Neutrophil (primary cell): ENCODE results near the gene MBNL2.

Experiments used
- H3K27ac ChIP-seq: fragments of 200-600 bp; sonication (generic); 2 replicates; pipeline ENCODE4 v1.5.1; 2016; ENCODE audit warnings: mild to moderate bottlenecking, moderate library complexity
- H3K27me3 ChIP-seq: fragments of 200-600 bp; sonication (generic); 2 replicates; pipeline ENCODE4 v1.6.0; 2016; ENCODE audit warnings: mild to moderate bottlenecking
- H3K36me3 ChIP-seq: fragments of 200-600 bp; sonication (generic); 2 replicates; pipeline ENCODE4 v1.5.1; 2017
- H3K4me1 ChIP-seq, 2 experiments: fragments of 200-600 bp in 1 of 2; sonication (generic) in 1 of 2; 1 replicate in 1 of 2; 2 replicates in 1 of 2; pipeline versions ENCODE4 v1.5.1 to v1.6.1; 2013 to 2016; ENCODE audit warnings: low read depth in 1 of 2, low read length in 1 of 2, mild to moderate bottlenecking in 1 of 2, moderate library complexity in 1 of 2; ENCODE audit not compliant: control insufficient read depth in 1 of 2, insufficient read depth in 1 of 2
- H3K4me3 ChIP-seq, 2 experiments: fragments of 200-600 bp in 1 of 2; sonication (generic) in 1 of 2; 1 replicate in 1 of 2; 2 replicates in 1 of 2; pipeline ENCODE4 v1.5.1; 2013 to 2016; ENCODE audit warnings: low read depth in 1 of 2, low read length in 1 of 2, mild to moderate bottlenecking in 1 of 2, moderate library complexity in 1 of 2
- H3K9me3 ChIP-seq: fragments of 200-600 bp; sonication (generic); 2 replicates; pipeline ENCODE4 v1.5.1; 2016
- CTCF ChIP-seq: fragments of 200-600 bp; sonication (generic); IDR thresholded peaks from 2 replicates; pipeline ENCODE4 v1.5.1; 2016; ENCODE audit warnings: antibody characterized with exemption

Gene MBNL2

GRCh38 chr13:97259410-97259797 is 37.3 kb downstream of the MBNL2 start:
- Histone ChIP-seq H3K9me3 (no peaks in the 10 kb centered on the region), H3K27ac (no peak overlapping the region), H3K27me3 (peaks cover 4% of the 10 kb centered on the region), H3K4me3 (no peak overlapping the region), H3K4me1 (peaks cover 6 to 8% of the 10 kb centered on the region in 2 experiments), H3K36me3 (no peaks in the 10 kb centered on the region)
- TF ChIP-seq CTCF = no peak

GRCh38 chr13:97259798-97260714 is 37.9 kb downstream of the MBNL2 start:
- no peak for TF ChIP-seq CTCF
- Histone ChIP-seq H3K27me3 (peaks cover 4% of the 10 kb centered on the region), H3K4me1 (peaks cover 6 to 8% of the 10 kb centered on the region in 2 experiments), H3K27ac (no peak overlapping the region), H3K9me3 (no peaks in the 10 kb centered on the region), H3K36me3 (no peaks in the 10 kb centered on the region), H3K4me3 (no peak overlapping the region)

GRCh38 chr13:97261254-97262005 is 39.3 kb downstream of the MBNL2 start:
- Histone ChIP-seq H3K27me3 (peaks cover 3% of the 10 kb centered on the region), H3K27ac (no peak overlapping the region), H3K36me3 (no peaks in the 10 kb centered on the region), H3K4me3 (no peak overlapping the region), H3K9me3 (no peaks in the 10 kb centered on the region), H3K4me1 (peaks cover 6 to 8% of the 10 kb centered on the region in 2 experiments)
- TF ChIP-seq CTCF = no peak

GRCh38 chr13:97262058-97262457 is 39.9 kb downstream of the MBNL2 start:
- Histone ChIP-seq H3K36me3 (no peaks in the 10 kb centered on the region), H3K9me3 (no peaks in the 10 kb centered on the region), H3K4me1 (peaks cover 6 to 8% of the 10 kb centered on the region in 2 experiments), H3K27me3 (no peaks in the 10 kb centered on the region), H3K27ac (no peak overlapping the region), H3K4me3 (no peak overlapping the region)
- no peak for TF ChIP-seq CTCF

- no peak for TF ChIP-seq CTCF
- Histone ChIP-seq H3K9me3 (no peaks in the 10 kb centered on the region), H3K27me3 (no peaks in the 10 kb centered on the region), H3K4me1 (peaks cover under 1 to 2% of the 10 kb centered on the region in 2 experiments), H3K4me3 (no peak overlapping the region), H3K27ac (no peak overlapping the region), H3K36me3 (no peaks in the 10 kb centered on the region)
These were observed 41.0 kb downstream of the MBNL2 start for GRCh38 chr13:97263160-97263559.
